CD8-positive, alpha-beta memory T cell (primary cell): ENCODE measurements around the gene SLC22A14. TPM values are rescaled to one million over a fixed set of nuclear protein-coding genes. Genes with fewer than 3 reads are reported as not detected.

Experiments
- polyA plus RNA-seq: library from polyadenylated mRNA; unstranded; fragments of 300-500 nt; fragmentation: Illumina TruSeq; gene quantifications from one replicate; pipeline ENCODE4 v1.2.3, GENCODE V29; 2021
- total RNA-seq, 2 experiments: library from RNA; stranded (reverse); gene quantifications; one replicate each; pipeline ENCODE4 v1.2.3, GENCODE V29; 2021

SLC22A14 gene
- total and polyA plus RNA-seq, 3 experiments from 2014 or later = not detected

Other genes starting within 250 kb of the SLC22A14 start
- gene DLEC1, start 243.1 kb upstream of the SLC22A14 start, total RNA-seq = 1 to 10 TPM; 1.0 to 1.3 TPM
- gene DLEC1, start 243.1 kb upstream of the SLC22A14 start, polyA plus RNA-seq = 0.56 TPM
- gene ACAA1, start 145.2 kb upstream of the SLC22A14 start, total RNA-seq = 10 to 100 TPM; 67.1 to 67.4 TPM
- 49.0 TPM for gene ACAA1, start 145.2 kb upstream of the SLC22A14 start, polyA plus RNA-seq
- 10 to 100 TPM; 32.9 to 35.9 TPM for gene MYD88, start 143.6 kb upstream of the SLC22A14 start, total RNA-seq
- 108 TPM for gene MYD88, start 143.6 kb upstream of the SLC22A14 start, polyA plus RNA-seq
- gene OXSR1, start 116.8 kb upstream of the SLC22A14 start, total RNA-seq = 10 to 100 TPM; 56.3 to 60.0 TPM
- gene OXSR1, start 116.8 kb upstream of the SLC22A14 start, polyA plus RNA-seq = 16.4 TPM
- gene SLC22A13, start 16.5 kb upstream of the SLC22A14 start, total RNA-seq = under 1 TPM; 0.28 to 0.44 TPM
- gene SLC22A13, start 16.5 kb upstream of the SLC22A14 start, polyA plus RNA-seq = 0.12 TPM
- gene XYLB, start 64.5 kb downstream of the SLC22A14 start, total RNA-seq = 1 to 10 TPM; 5.7 to 6.2 TPM
- gene XYLB, start 64.5 kb downstream of the SLC22A14 start, polyA plus RNA-seq = 0.15 TPM
- gene ACVR2B, start 171.6 kb downstream of the SLC22A14 start, total RNA-seq = 1 to 10 TPM; 5.5 to 6.0 TPM
- gene ACVR2B, start 171.6 kb downstream of the SLC22A14 start, polyA plus RNA-seq = 0.43 TPM
- 10 to 100 TPM; 17.7 to 19.0 TPM for gene EXOG, start 214.0 kb downstream of the SLC22A14 start, total RNA-seq
- gene EXOG, start 214.0 kb downstream of the SLC22A14 start, polyA plus RNA-seq = 8.7 TPM